A673 (cell line): ENCODE measurements around the gene GIT2. TPM values are rescaled to one million over a fixed set of nuclear protein-coding genes. Genes with fewer than 3 reads are reported as not detected.

Experiments
- BruUV-seq: library from RNA; stranded (reverse); fragments of 400-500 nt; replicated peaks from 2 replicates; lab custom pipeline; 2021; lab: Mats Ljungman, UMichigan
- CTCF ChIA-PET: fragments of 300-600 bp; sonication (Branson Sonifier 250); formaldehyde crosslinking; loops from one replicate; lab custom pipeline; 2022; ENCODE audit warnings: antibody characterized with exemption; lab: Charles Lee
- POLR2A ChIA-PET: fragments of 300-600 bp; sonication (Branson Sonifier 250); formaldehyde crosslinking; loops from one replicate; lab custom pipeline; 2022; ENCODE audit warnings: antibody characterized with exemption; ENCODE audit not compliant: low non-redundant PET; lab: Charles Lee
- DNase-seq: peaks from one replicate; pipeline ENCODE4 v3.0.0-alpha.2; 2015; ENCODE audit warnings: low spot score
- H3K27ac ChIP-seq: fragments of 200-600 bp; sonication (generic); 2 replicates; pipeline ENCODE4 v1.5.1; 2016; ENCODE audit warnings: mixed run types, low read depth, mild to moderate bottlenecking, mixed read lengths, antibody characterized with exemption, low read length; ENCODE audit not compliant: poor library complexity, severe bottlenecking
- H3K27me3 ChIP-seq: fragments of 200-600 bp; sonication (generic); replicated peaks from 2 replicates; pipeline ENCODE4 v1.6.1; 2017; ENCODE audit warnings: mixed run types, low read depth, mild to moderate bottlenecking, mixed read lengths, antibody characterized with exemption, low read length; ENCODE audit not compliant: insufficient read depth, poor library complexity
- H3K36me3 ChIP-seq: fragments of 200-600 bp; sonication (generic); 2 replicates; pipeline ENCODE4 v1.6.1; 2016; ENCODE audit warnings: mixed run types, mild to moderate bottlenecking, mixed read lengths, antibody characterized with exemption, low read length; ENCODE audit not compliant: insufficient read depth, poor library complexity, severe bottlenecking
- H3K4me1 ChIP-seq: fragments of 200-600 bp; sonication (generic); 2 replicates; pipeline ENCODE4 v1.6.1; 2017; ENCODE audit warnings: mixed run types, mild to moderate bottlenecking, mixed read lengths, antibody characterized with exemption, low read length; ENCODE audit not compliant: insufficient read depth, poor library complexity, severe bottlenecking
- H3K4me3 ChIP-seq: fragments of 200-600 bp; sonication (generic); 2 replicates; pipeline ENCODE4 v1.5.1; 2016; ENCODE audit warnings: low read depth, mixed run types, mild to moderate bottlenecking, mixed read lengths, low read length; ENCODE audit not compliant: poor library complexity, severe bottlenecking
- H3K9me3 ChIP-seq: fragments of 200-600 bp; sonication (generic); 2 replicates; pipeline ENCODE4 v1.6.1; 2016; ENCODE audit warnings: mixed run types, low read depth, mild to moderate bottlenecking, mixed read lengths, antibody characterized with exemption, low read length; ENCODE audit not compliant: poor library complexity, severe bottlenecking
- CTCF ChIP-seq: fragments of 300-800, 200-600 bp; sonication (generic); conservative IDR thresholded peaks from 2 replicates; pipeline ENCODE4 v1.5.1; 2017; ENCODE audit warnings: low read depth, mild to moderate bottlenecking, antibody characterized with exemption, low read length, moderate library complexity, mixed read lengths
- EZH2 ChIP-seq: fragments of 200-600 bp; sonication (generic); IDR thresholded peaks from 2 replicates; pipeline ENCODE4 v1.6.1; 2017; ENCODE audit warnings: borderline replicate concordance, low read depth, mild to moderate bottlenecking, mixed read lengths, antibody characterized with exemption, low read length; ENCODE audit not compliant: poor library complexity, severe bottlenecking
- intact Hi-C: fragments of 100-400 bp; cut with micrococcal nuclease; formaldehyde crosslinking; loops from one replicate; pipeline ENCODE4 v1.10.0; 2022; ENCODE audit not compliant: unreplicated experiment
- total RNA-seq: library from RNA; stranded (reverse); gene quantifications from 2 replicates; pipeline ENCODE4 v1.2.3, GENCODE V29; 2021

Gene GIT2
- total RNA-seq, 1 experiment from 2014 or later: 48.1 TPM

GRCh38 chr12:109881752-109882151 lies 114.4 kb downstream of the GIT2 start:
- BruUV-seq: no TSS peak
- Histone ChIP-seq H3K4me3 (no peak overlapping the region), H3K27me3 (peaks cover 4% of the 10 kb centered on the region), H3K27ac (no peak overlapping the region), H3K4me1 (peaks cover 5% of the 10 kb centered on the region), H3K36me3 (no peaks in the 10 kb centered on the region), H3K9me3 (no peaks in the 10 kb centered on the region)
- no peak for DNase-seq
- CTCF ChIA-PET: no interaction called here
- POLR2A ChIA-PET: no interaction called here
- no peak for TF ChIP-seq CTCF
- TF ChIP-seq EZH2: no peak
- intact Hi-C loops: no loop called here

DNA sequence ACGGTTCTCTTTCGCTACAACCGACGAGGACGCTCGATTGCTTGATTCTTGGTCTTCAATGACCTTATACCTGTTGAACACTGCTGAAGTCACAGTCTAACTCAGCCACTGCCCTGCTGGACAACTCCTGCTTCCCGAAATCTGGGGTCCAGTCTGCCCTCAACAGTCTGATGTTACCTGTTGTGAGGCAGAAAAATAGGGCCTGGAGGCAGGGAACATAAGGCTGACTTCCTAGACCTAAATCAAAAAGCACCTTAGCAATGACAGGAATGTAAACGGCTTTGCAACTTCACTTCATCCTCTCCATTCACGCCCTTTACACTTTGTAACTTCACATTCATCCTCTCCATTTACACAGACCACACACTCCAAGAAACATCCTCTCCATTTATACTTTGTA lies 115.2 kb downstream of the GIT2 start:
- no peaks in the 10 kb centered on the region for H3K36me3 ChIP-seq
- intact Hi-C loops: loop anchor here (1.0 kb wide), 1 partner anchor 76 kb away; no protein-coding TSS in a partner anchor
- peak overlapping the region; percentile 65 for H3K4me3 ChIP-seq
- ChIA-PET POLR2A (no interaction called here), CTCF (no interaction called here)
- DNase-seq: no peak
- TF ChIP-seq CTCF (no peak), EZH2 (no peak)
- BruUV-seq: no TSS peak
- peaks cover 5% of the 10 kb centered on the region for H3K4me1 ChIP-seq
- H3K27ac ChIP-seq: no peak overlapping the region
- H3K27me3 ChIP-seq: peaks cover 4% of the 10 kb centered on the region
- no peaks in the 10 kb centered on the region for H3K9me3 ChIP-seq

DNA sequence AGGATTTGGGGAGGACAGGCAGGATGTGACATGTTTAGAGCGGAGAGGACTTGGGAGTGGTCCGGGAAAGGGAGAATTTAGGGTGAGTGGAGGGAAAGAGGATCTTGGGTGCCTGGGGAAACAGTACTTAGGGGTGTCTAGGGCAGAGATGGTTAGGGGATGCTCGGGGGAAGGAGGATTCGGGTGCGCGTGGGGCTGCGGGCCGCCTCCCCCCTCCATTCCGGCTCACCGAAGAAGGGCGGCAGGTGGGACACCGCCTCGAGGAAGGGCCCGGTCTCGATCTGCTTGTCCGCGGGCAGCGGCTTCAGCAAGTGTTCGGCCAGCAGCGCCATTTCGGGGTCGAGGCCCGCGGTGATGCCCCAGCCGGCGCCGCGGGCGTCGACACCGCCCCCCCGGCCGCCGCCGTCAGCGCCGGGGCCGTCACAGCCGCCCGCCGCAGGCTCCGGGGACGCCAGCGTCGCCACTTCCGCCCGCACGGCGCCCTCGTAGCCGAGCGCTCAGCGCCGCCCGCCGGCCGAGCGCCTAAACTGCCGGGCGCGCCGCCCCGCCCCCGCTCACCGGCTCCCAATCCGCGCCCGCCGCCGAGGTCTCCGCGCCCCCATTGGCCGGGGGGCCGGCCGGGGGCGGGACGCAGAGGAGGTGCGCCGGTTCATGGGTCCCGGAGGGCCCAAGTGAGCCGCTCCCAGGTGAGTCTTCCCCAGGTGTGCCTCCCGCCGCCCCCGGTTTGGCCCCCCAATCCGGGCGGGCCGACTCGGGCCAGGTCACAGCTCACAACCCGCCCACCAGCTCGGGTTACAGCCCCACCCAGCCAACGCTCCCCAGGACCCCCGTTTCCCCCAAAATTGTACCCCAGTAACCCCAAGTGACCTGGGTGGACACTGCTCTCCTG lies 115.9 kb downstream of the GIT2 start, which contains the start of gene GLTP:
GLTP (minus strand) TSS at position 499 of the 889 bp plus-strand sequence; CDS start at position 332, 167 bp downstream.
- intact Hi-C loops: loop anchor here (1.0 kb wide), 1 partner anchor 75 kb away; no protein-coding TSS in a partner anchor
- ChIA-PET CTCF (no interaction called here), POLR2A (no interaction called here)
- H3K27me3 ChIP-seq: peaks cover 4% of the 10 kb centered on the region
- TF ChIP-seq EZH2 (no peak), CTCF (no peak; the same call in 1 of the 2 replicates)
- BruUV-seq: no TSS peak
- H3K9me3 ChIP-seq: no peaks in the 10 kb centered on the region
- peak; percentile 91 for DNase-seq
- no peaks in the 10 kb centered on the region for H3K36me3 ChIP-seq
- peak within 1 kb of the TSS; percentile 37 for H3K27ac ChIP-seq
- H3K4me1 ChIP-seq: peaks cover 5% of the 10 kb centered on the region
- H3K4me3 ChIP-seq: peak within 1 kb of the TSS; percentile 65

Other genes with a start within 250 kb of the GIT2 start
- gene TRPV4, start 163.0 kb downstream of the GIT2 start, total RNA-seq: 0.11 and 0.33 TPM in 2 replicates
- gene GLTP, start 115.8 kb downstream of the GIT2 start, total RNA-seq: 20.2 and 20.7 TPM in 2 replicates
- 33.4 and 40.4 TPM in 2 replicates for gene TCHP, start 96.1 kb downstream of the GIT2 start, total RNA-seq
- gene ANKRD13A, start 3.1 kb upstream of the GIT2 start, total RNA-seq: 19.8 and 22.6 TPM in 2 replicates
- 14.5 and 15.8 TPM in 2 replicates for gene C12orf76, start 52.2 kb upstream of the GIT2 start, total RNA-seq
- 32.9 and 37.3 TPM in 2 replicates for gene IFT81, start 128.0 kb upstream of the GIT2 start, total RNA-seq